NOMO-1 (cell line): ENCODE data around the gene RGS7.
"Not testable (repeated sequence)": the region's sequence is repeated elsewhere in the genome, so short reads cannot be mapped to it uniquely, and the experiment has no call there.

Experiments
- DNase-seq, 2 experiments: peaks; one replicate each; lab custom pipeline; 2025; ENCODE audit not compliant: unreplicated experiment in 2 of 2; lab: John Stamatoyannopoulos, UW

Gene RGS7

GRCh38 chr1:241332987-241333386, 24.0 kb downstream of the RGS7 start:
- DNase-seq = no peak

- no peak for DNase-seq
Observed at GRCh38 chr1:241332037-241332409, 25.0 kb downstream of the RGS7 start.

- DNase-seq = no peak
Observed at GRCh38 chr1:241331328-241332036, 25.5 kb downstream of the RGS7 start.

- DNase-seq = no peak
Observed at GRCh38 chr1:241330619-241331327, 26.2 kb downstream of the RGS7 start.

- no peak for DNase-seq
Observed at GRCh38 chr1:241325456-241325855, 31.5 kb downstream of the RGS7 start.

- DNase-seq = no peak
Observed at GRCh38 chr1:241323514-241324195, 33.4 kb downstream of the RGS7 start.

- no peak for DNase-seq
Observed at GRCh38 chr1:241317676-241318075, 39.3 kb downstream of the RGS7 start.

- no peak for DNase-seq
Observed at GRCh38 chr1:241316372-241316771, 40.6 kb downstream of the RGS7 start.

- no peak for DNase-seq
Observed at GRCh38 chr1:241311056-241311746, 45.8 kb downstream of the RGS7 start.

GRCh38 chr1:241310451-241310850, 46.6 kb downstream of the RGS7 start:
- peak in 1 of 2 experiments; percentile 10 for DNase-seq

- no peak for DNase-seq
Observed at GRCh38 chr1:241309651-241310050, 47.4 kb downstream of the RGS7 start.

- no peak for DNase-seq
Observed at GRCh38 chr1:241308471-241308870, 48.5 kb downstream of the RGS7 start.

- DNase-seq = no peak
Observed at GRCh38 chr1:241308011-241308410, 49.0 kb downstream of the RGS7 start.

GRCh38 chr1:241306125-241306790, 50.7 kb downstream of the RGS7 start:
- DNase-seq = no peak

- not testable (repeated sequence) for DNase-seq
Observed at GRCh38 chr1:241302024-241302423, 55.0 kb downstream of the RGS7 start.

GRCh38 chr1:241299347-241299746, 57.7 kb downstream of the RGS7 start:
- DNase-seq = no peak

- no peak for DNase-seq
Observed at GRCh38 chr1:241292973-241293372, 64.0 kb downstream of the RGS7 start.

GRCh38 chr1:241291548-241291947, 65.5 kb downstream of the RGS7 start:
- DNase-seq = not testable (repeated sequence)

GRCh38 chr1:241286486-241286885, 70.5 kb downstream of the RGS7 start:
- DNase-seq = no peak

- DNase-seq = no peak
Observed at GRCh38 chr1:241276391-241276790, 80.6 kb downstream of the RGS7 start.

- DNase-seq = no peak
Observed at GRCh38 chr1:241275981-241276380, 81.0 kb downstream of the RGS7 start.
